ENCODE results near the gene ABCC6. TPM values are rescaled to one million over a fixed set of nuclear protein-coding genes. Genes with fewer than 3 reads are reported as not detected.

ABCC6 gene
- total RNA-seq, 1 experiment from 2014 or later = 1.1 TPM

DNA sequence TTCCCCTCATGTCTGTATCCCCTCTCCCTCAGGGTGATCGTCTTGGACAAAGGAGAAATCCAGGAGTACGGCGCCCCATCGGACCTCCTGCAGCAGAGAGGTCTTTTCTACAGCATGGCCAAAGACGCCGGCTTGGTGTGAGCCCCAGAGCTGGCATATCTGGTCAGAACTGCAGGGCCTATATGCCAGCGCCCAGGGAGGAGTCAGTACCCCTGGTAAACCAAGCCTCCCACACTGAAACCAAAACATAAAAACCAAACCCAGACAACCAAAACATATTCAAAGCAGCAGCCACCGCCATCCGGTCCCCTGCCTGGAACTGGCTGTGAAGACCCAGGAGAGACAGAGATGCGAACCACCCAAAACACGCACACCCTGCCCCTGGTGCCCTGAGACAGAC lies 82.2 kb downstream of the ABCC6 start:
- Histone ChIP-seq H3K9ac (ENCODE audit: extremely low read depth, insufficient read length, low read length) (no peak overlapping the region), H3T11ph (ENCODE audit: low read length) (no peak overlapping the region), H2BK5ac (ENCODE audit: insufficient read length, low read length) (no peak overlapping the region), H3K18ac (ENCODE audit: insufficient read length, low read depth, low read length) (no peak overlapping the region), H2BK15ac (ENCODE audit: low read depth, low read length) (no peak overlapping the region), H4K8ac (replicated peaks; ENCODE audit: insufficient read length, low read depth, low read length) (no peak overlapping the region), H3K4me2 (ENCODE audit: insufficient read depth, insufficient read length, low read length) (no peak overlapping the region), H2BK20ac (ENCODE audit: low read depth, low read length, poor library complexity, severe bottlenecking) (no peak overlapping the region), H3K23me2 (ENCODE audit: insufficient read length, low read depth, low read length, poor library complexity, severe bottlenecking) (no peaks in the 10 kb centered on the region), H3K56ac (ENCODE audit: insufficient read length, low read depth, low read length) (no peak overlapping the region), H2BK120ac (ENCODE audit: low read depth, low read length, poor library complexity, severe bottlenecking) (no peak overlapping the region), H4K20me1 (ENCODE audit: control insufficient read depth, insufficient read depth, insufficient read length) (no peaks in the 10 kb centered on the region), H3K79me1 (ENCODE audit: insufficient read depth, low read depth, low read length, poor library complexity, severe bottlenecking) (no peaks in the 10 kb centered on the region), H3K4me1 (ENCODE audit: insufficient read depth, low read length) (no peaks in the 10 kb centered on the region), H2BK12ac (ENCODE audit: insufficient read length, low read depth, low read length) (no peak overlapping the region), H3K4ac (ENCODE audit: low read depth, low read length) (no peak overlapping the region), H2AFZ (ENCODE audit: low read length) (no peak overlapping the region), H4K91ac (ENCODE audit: insufficient read length, low read depth, low read length) (no peak overlapping the region), H3K23ac (ENCODE audit: insufficient read length, low read depth, low read length) (no peak overlapping the region), H3K27me3 (ENCODE audit: insufficient read depth, low read length) (no peaks in the 10 kb centered on the region), H3K9me3 (ENCODE audit: control insufficient read depth, low read depth, low read length) (no peaks in the 10 kb centered on the region), H4K5ac (ENCODE audit: insufficient read length, low read depth, low read length) (no peak overlapping the region), H2AK5ac (ENCODE audit: insufficient read length, low read length) (no peak overlapping the region), H3K14ac (ENCODE audit: insufficient read depth, low read length) (no peak overlapping the region), H3K27ac (ENCODE audit: insufficient read length, low read depth, low read length) (no peak overlapping the region), H3K79me2 (ENCODE audit: insufficient read depth, low read length) (no peaks in the 10 kb centered on the region)
- WGBS (ENCODE audit: extremely low coverage, insufficient read length, low lambda C conversion rate) = no CpG with 5 or more reads among the region's 11 CpGs
- TF ChIP-seq, protein P1, sequence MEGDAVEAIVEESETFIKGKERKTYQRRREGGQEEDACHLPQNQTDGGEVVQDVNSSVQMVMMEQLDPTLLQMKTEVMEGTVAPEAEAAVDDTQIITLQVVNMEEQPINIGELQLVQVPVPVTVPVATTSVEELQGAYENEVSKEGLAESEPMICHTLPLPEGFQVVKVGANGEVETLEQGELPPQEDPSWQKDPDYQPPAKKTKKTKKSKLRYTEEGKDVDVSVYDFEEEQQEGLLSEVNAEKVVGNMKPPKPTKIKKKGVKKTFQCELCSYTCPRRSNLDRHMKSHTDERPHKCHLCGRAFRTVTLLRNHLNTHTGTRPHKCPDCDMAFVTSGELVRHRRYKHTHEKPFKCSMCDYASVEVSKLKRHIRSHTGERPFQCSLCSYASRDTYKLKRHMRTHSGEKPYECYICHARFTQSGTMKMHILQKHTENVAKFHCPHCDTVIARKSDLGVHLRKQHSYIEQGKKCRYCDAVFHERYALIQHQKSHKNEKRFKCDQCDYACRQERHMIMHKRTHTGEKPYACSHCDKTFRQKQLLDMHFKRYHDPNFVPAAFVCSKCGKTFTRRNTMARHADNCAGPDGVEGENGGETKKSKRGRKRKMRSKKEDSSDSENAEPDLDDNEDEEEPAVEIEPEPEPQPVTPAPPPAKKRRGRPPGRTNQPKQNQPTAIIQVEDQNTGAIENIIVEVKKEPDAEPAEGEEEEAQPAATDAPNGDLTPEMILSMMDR (conservative IDR thresholded peaks at IDR 0.05) = no peak
- peaks cover 10 to 14% of the 10 kb centered on the region in 2 experiments for H3K4me1 Mint-ChIP-seq
- H3K9me3 Mint-ChIP-seq = no peaks in the 10 kb centered on the region
- peak overlapping the region in 2 of 3 experiments; percentile 28 to 65; a peak in 2 of 7 replicates for H3K27ac Mint-ChIP-seq
- no peak for DNase-seq
- H3K27me3 Mint-ChIP-seq (ENCODE audit: low read depth) = peaks cover 1% of the 10 kb centered on the region; the same call in 1 of the 2 replicates
- peaks cover 30 to 76% (median 70%) of the 10 kb centered on the region in 3 experiments; a peak in 6 of 7 replicates for H3K36me3 Mint-ChIP-seq (ENCODE audit: insufficient read depth in 1 of 3, low read depth in 3 of 3)
- H3K4me3 Mint-ChIP-seq = no peak overlapping the region; a peak in 1 of 5 replicates
